OCI-LY1 (cell line): ENCODE data around the gene CCNQ.

Source experiments
- H2AFZ ChIP-seq: fragments of 200-600 bp; sonication (generic), shearing (Covaris generic); 2 replicates; pipeline ENCODE4 v1.6.0; 2014; ENCODE audit warnings: antibody characterized with exemption, mild to moderate bottlenecking, low read length
- H3F3A ChIP-seq: fragments of 200-600 bp; sonication (generic), shearing (Covaris generic); 2 replicates; pipeline ENCODE4 v1.6.0; 2014; ENCODE audit warnings: mild to moderate bottlenecking, antibody characterized with exemption, low read length, moderate library complexity; ENCODE audit not compliant: insufficient read depth
- H3K27ac ChIP-seq: fragments of 200-600 bp; sonication (generic); 2 replicates; pipeline ENCODE4 v1.5.1; 2014; ENCODE audit warnings: low read length, mixed run types, mild to moderate bottlenecking, low read depth; ENCODE audit not compliant: poor library complexity, severe bottlenecking
- H3K27me3 ChIP-seq: fragments of 200-600 bp; sonication (generic); 2 replicates; pipeline ENCODE4 v1.6.0; 2014; ENCODE audit warnings: antibody characterized with exemption, mild to moderate bottlenecking, low read length, moderate library complexity; ENCODE audit not compliant: insufficient read depth
- H3K36me3 ChIP-seq: fragments of 200-600 bp; sonication (generic); 2 replicates; pipeline ENCODE4 v1.6.1; 2014; ENCODE audit warnings: mild to moderate bottlenecking, antibody characterized with exemption, low read length, moderate library complexity, mixed read lengths; ENCODE audit not compliant: insufficient read depth
- H3K4me1 ChIP-seq: fragments of 200-600 bp; sonication (generic); 2 replicates; pipeline ENCODE4 v1.5.1; 2014; ENCODE audit warnings: mild to moderate bottlenecking, low read length, moderate library complexity; ENCODE audit not compliant: insufficient read depth, severe bottlenecking
- H3K4me2 ChIP-seq: fragments of 200-600 bp; sonication (generic), shearing (Covaris generic); 2 replicates; pipeline ENCODE4 v1.6.1; 2014; ENCODE audit warnings: low read length
- H3K4me3 ChIP-seq: fragments of 200-600 bp; sonication (generic); 2 replicates; pipeline ENCODE4 v1.5.1; 2014; ENCODE audit warnings: low read length, low read depth, mild to moderate bottlenecking, mixed read lengths; ENCODE audit not compliant: poor library complexity, severe bottlenecking
- H3K79me2 ChIP-seq: fragments of 200-600 bp; shearing (Covaris generic); 2 replicates; pipeline ENCODE4 v1.6.1; 2016; ENCODE audit warnings: mixed run types, low read length, mixed read lengths; ENCODE audit not compliant: insufficient read depth
- H3K9ac ChIP-seq: fragments of 200-600 bp; sonication (generic), shearing (Covaris generic); 2 replicates; pipeline ENCODE4 v1.6.1; 2014; ENCODE audit warnings: mild to moderate bottlenecking, low read length, mixed read lengths
- H3K9me2 ChIP-seq: fragments of 200-600 bp; sonication (generic), shearing (Covaris generic); 2 replicates; pipeline ENCODE4 v1.6.1; 2014; ENCODE audit warnings: low read depth, mild to moderate bottlenecking, low read length, mixed read lengths
- H3K9me3 ChIP-seq: fragments of 200-600 bp; shearing (Covaris generic); 2 replicates; pipeline ENCODE4 v1.6.1; 2014; ENCODE audit warnings: low read length, mixed read lengths
- H4K20me1 ChIP-seq: fragments of 200-600 bp; sonication (generic), shearing (Covaris generic); 2 replicates; pipeline ENCODE4 v1.6.0; 2016; ENCODE audit warnings: mild to moderate bottlenecking, low read length; ENCODE audit not compliant: insufficient read depth
- EZH2 ChIP-seq: fragments of 200-600 bp; sonication (generic), shearing (Covaris generic); IDR thresholded peaks from 2 replicates; pipeline ENCODE4 v1.8.0; 2017; ENCODE audit warnings: borderline replicate concordance, mixed run types, mild to moderate bottlenecking, antibody characterized with exemption, low read length, moderate library complexity, mixed read lengths
- TF ChIP-seq, protein P1 (sequence below): fragments of 200-600 bp; sonication (generic), shearing (Covaris generic); IDR thresholded peaks from 2 replicates; pipeline ENCODE4 v1.5.1; 2017; ENCODE audit warnings: mild to moderate bottlenecking, antibody characterized with exemption, low read length, moderate library complexity, mixed read lengths

The CCNQ gene

DNA sequence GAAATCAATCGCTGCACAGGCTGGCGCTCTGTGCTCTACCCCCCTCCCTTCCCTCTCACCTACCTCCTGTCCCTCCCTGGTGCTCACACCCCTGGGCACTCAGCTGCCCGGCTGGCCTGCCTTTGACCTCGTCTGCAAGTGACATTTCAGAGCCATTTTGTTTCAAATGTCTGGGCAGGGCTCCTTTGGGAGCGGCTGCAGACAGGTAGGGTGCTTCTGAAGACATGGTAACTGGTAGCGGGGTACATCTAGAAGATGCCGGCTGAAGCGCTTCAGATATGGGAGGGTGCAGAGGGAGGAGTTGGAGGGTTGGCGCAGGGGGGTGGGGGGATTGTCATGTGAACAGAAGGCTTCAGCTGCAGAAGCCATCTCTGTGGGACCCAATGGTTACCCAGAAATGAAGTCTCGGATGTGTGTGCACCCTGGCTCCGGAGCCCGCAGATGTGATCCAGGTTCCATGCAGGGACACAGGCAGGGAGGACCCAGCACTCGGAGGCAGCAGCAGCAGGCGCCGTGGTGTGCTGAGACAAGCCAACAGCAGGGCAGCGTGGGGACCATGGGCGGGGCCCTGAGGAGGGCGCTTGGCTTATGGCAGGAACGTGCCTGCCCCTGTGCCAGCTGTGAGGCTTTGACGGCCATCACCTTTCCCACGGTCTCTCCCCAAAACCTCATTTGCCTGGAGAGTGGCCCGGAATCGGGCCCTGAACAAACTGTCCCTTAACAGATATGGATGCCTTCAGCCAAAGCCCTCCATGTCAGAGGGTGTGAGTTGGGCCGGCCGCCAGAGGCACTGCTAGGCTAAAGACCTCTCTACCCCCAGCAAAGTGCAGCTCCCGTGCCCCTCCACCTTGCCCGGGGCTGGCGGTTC lies 40.5 kb upstream of the CCNQ start:
- H3F3A ChIP-seq = no peaks in the 10 kb centered on the region
- H3K4me3 ChIP-seq = no peak overlapping the region
- no peaks in the 10 kb centered on the region for H3K36me3 ChIP-seq
- H3K9me3 ChIP-seq = no peaks in the 10 kb centered on the region
- no peak overlapping the region for H3K4me2 ChIP-seq
- no peaks in the 10 kb centered on the region for H3K79me2 ChIP-seq
- H3K9ac ChIP-seq = no peak overlapping the region
- no peaks in the 10 kb centered on the region for H3K9me2 ChIP-seq
- H3K27ac ChIP-seq = no peak overlapping the region
- no peak overlapping the region for H2AFZ ChIP-seq
- no peaks in the 10 kb centered on the region; the same call in 1 of the 2 replicates for H3K27me3 ChIP-seq
- TF ChIP-seq, protein P1, sequence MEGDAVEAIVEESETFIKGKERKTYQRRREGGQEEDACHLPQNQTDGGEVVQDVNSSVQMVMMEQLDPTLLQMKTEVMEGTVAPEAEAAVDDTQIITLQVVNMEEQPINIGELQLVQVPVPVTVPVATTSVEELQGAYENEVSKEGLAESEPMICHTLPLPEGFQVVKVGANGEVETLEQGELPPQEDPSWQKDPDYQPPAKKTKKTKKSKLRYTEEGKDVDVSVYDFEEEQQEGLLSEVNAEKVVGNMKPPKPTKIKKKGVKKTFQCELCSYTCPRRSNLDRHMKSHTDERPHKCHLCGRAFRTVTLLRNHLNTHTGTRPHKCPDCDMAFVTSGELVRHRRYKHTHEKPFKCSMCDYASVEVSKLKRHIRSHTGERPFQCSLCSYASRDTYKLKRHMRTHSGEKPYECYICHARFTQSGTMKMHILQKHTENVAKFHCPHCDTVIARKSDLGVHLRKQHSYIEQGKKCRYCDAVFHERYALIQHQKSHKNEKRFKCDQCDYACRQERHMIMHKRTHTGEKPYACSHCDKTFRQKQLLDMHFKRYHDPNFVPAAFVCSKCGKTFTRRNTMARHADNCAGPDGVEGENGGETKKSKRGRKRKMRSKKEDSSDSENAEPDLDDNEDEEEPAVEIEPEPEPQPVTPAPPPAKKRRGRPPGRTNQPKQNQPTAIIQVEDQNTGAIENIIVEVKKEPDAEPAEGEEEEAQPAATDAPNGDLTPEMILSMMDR = no peak
- TF ChIP-seq EZH2 = no peak
- no peaks in the 10 kb centered on the region for H4K20me1 ChIP-seq
- H3K4me1 ChIP-seq = no peaks in the 10 kb centered on the region

DNA sequence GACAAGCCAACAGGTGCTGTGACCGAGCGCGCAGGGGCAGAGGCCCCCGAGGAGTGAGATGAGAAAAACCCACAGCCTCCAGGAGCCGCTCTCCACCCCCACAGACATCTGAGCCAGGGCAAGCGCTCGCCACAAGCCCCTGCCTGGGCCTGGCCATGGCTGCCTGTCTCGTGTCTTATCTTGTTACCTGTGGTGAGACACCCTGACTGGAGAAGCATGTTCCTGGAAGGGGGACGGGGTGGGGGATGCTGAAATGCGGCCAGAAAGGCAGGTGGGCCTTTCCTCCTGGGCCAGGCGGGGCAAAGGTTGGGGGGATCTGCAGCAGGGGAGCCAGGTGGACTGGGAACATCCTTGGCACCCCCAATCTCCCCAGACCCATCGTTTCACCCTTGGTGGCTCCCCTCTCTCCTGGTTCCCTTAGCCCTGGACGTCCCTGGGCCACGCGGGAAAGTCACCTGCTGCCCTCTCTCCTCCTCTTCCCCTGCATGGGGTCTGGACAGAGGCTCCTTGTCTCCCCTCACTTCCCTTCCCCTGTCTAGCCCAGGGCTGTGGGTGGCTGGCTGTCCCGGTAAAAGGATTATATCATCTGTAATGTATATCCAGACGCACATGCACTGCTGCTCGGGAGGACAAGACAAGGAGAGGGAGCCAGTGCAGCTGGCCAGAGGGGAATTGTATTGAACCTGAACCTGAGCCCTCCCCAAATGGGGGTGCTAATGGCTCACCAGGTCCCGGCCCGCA lies 39.7 kb upstream of the CCNQ start:
- Histone ChIP-seq H4K20me1 (no peaks in the 10 kb centered on the region), H3K9me3 (no peaks in the 10 kb centered on the region), H3K4me1 (no peaks in the 10 kb centered on the region), H3K4me3 (no peak overlapping the region), H3K9me2 (no peaks in the 10 kb centered on the region), H3K4me2 (no peak overlapping the region), H3K27me3 (no peaks in the 10 kb centered on the region; the same call in 1 of the 2 replicates), H3K36me3 (no peaks in the 10 kb centered on the region), H3K79me2 (no peaks in the 10 kb centered on the region), H2AFZ (no peak overlapping the region), H3F3A (no peaks in the 10 kb centered on the region), H3K9ac (no peak overlapping the region), H3K27ac (no peak overlapping the region)
- no peak for TF ChIP-seq EZH2
- TF ChIP-seq, protein P1 = no peak

DNA sequence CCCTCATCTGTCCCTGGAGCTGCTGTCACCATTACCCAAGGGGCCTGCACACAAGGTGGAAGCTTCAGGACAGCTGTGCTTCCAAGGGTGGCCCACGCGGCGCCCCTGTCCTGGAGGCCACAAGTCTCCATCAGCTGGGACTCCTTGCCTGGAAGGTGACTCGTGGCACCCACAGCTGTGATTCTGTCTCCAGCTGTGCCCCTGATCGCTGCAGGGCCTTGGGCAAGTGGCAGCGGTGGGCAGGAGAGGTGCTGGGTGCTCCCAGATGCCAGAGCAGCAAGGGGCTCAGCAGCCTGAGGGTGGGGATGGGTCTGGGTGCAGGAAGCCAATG lies 39.1 kb upstream of the CCNQ start:
- no peak overlapping the region for H3K27ac ChIP-seq
- H3K36me3 ChIP-seq = no peaks in the 10 kb centered on the region
- H3K9me3 ChIP-seq = no peaks in the 10 kb centered on the region
- no peaks in the 10 kb centered on the region for H3K79me2 ChIP-seq
- H3K27me3 ChIP-seq = no peaks in the 10 kb centered on the region
- H3K4me1 ChIP-seq = no peaks in the 10 kb centered on the region
- no peaks in the 10 kb centered on the region for H3F3A ChIP-seq
- H2AFZ ChIP-seq = no peak overlapping the region
- TF ChIP-seq EZH2 = no peak
- TF ChIP-seq, protein P1 = no peak
- H4K20me1 ChIP-seq = no peaks in the 10 kb centered on the region
- H3K9me2 ChIP-seq = no peaks in the 10 kb centered on the region
- no peak overlapping the region for H3K4me3 ChIP-seq
- no peak overlapping the region for H3K4me2 ChIP-seq
- H3K9ac ChIP-seq = no peak overlapping the region
